DMS79 treated with DMSO at 0.1 percent for 48 hours (cell line): ENCODE measurements around the gene UGGT2.
"Not testable (repeated sequence)": the region's sequence is repeated elsewhere in the genome, so short reads cannot be mapped to it uniquely, and the experiment has no call there.

ENCODE experiments used
- DNase-seq: peaks from one replicate; lab custom pipeline; 2025; lab: John Stamatoyannopoulos, UW

UGGT2 gene

DNA sequence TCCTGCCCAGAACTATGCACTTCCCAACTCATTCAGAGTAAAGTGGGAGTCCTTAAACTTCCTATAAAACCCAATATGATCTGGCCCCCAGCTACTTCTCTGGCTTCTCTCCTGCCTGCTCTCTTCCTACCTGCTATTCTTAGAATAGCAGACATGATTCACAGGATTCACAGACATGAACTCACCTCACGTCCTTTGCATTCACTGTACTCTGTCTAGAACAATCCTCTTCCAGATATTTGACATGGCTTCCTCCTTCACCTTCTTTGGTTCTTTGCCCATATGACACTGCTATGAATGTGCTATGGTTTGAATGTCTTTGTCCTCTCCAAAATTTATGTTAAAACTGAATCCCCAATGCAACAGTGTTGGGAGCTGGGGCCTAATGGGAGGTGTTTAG is 154.9 kb downstream of the UGGT2 start:
- no peak for DNase-seq

DNA sequence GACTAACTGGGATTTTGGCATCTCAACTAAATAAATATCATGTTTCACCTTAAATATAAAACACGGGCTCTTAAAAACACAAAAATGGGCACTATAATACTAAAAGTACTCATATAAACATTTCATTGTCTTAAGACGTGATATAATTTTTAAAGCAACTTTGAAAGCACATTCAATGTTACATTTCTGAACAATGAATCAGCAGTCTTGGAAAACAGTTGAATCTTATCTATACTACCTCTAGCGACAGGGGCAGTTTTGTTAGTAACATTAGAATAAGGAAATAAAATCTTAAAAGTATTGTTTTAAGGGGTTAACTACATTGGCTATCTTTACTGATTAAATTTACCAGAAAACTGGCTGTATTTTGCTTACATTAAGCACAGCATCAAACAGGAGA is 156.9 kb downstream of the UGGT2 start:
- no peak for DNase-seq

DNA sequence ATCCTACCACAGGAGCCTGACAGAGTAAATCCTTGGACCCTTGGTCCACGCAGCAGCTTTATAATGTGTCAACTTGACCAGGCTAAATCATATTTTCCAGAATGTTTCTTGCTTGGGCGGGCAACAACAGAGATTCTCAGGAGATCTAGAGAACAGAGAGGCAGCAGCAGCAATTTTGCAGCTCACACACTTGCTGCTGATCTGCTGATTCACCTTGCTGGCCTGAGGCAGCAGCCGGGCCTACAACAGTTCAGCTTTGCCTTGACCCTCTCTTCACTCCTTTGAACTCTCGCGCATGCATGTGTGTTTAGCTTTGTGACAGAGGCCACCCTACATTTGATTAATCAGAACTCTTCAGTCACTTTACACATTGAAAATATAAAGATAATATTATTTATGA is 159.3 kb downstream of the UGGT2 start:
- no peak for DNase-seq

DNA sequence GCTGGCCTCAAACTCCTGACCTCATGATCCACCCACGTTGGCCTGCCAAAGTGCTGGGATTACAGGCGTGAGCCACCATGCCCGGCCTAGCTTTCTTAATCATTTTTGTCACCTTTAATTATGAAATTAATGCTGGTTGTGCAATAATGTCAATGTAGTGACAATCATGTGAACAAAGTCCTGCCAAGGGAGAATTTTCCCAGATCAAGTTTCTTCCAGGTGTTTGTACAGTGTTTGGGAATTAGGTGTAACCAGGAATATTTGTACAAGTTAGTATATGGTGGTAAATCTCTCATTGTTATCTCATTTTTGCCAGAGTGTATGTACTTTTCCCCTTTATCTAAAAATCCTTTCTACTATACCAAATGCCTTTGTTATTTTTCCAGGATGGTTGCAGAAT is 171.1 kb downstream of the UGGT2 start:
- no peak for DNase-seq

DNA sequence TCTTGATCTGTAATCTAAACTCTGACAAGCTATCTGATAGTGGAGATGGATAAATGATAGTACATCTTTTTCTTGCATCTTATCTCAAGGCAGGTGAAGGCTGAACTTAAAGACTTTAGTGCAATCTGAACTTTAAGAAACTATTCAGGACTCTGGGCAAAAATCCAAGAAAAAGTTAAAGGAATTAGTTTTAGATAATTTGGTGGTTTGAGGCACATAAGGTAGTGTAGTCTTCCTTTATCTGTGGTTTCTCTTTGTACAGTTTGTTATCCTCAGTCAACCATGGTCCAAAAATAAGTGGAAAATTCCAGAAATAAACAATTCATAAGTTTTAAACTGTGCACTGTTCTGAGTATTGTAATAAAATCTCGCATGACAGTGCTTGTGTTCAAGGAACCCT is 172.9 kb downstream of the UGGT2 start:
- DNase-seq = no peak

DNA sequence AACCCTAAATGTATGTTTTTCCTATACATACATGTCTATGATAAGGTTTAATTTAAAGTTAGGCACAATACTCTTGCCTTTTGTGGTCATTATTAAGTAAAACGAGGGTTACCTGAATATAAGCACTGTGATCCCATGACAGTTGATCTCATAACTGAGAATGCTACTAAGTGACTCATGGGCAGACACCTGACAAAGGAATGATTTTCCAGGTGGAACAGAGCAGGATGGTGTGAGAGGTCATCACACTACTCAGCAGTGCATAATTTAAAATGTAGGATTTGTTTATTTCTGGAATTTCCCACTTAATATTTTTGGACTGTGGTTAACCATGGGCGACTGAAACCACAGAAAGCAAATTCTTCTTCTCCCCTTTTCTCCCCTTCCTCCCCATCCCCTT is 178.9 kb downstream of the UGGT2 start:
- DNase-seq = no peak

DNA sequence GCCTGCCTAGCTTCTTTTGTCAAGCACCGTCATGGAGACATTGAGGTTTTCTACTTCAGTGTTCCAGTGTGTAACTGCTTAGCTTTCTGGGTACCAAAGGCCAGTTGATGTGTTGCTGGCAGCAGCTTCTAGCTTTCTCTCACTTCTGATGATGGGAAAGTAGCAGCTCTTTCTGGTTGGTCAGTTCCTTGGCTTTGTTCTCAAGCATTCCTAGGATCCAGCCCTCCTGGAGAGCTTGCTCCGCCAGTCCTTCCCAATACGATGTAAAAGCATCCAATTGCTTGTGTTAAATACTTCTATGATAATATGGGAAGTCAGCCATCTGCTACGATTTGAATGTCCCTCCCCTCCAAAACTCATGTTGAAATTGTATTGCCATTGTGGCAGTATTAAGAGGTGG is 182.8 kb downstream of the UGGT2 start:
- no peak for DNase-seq

DNA sequence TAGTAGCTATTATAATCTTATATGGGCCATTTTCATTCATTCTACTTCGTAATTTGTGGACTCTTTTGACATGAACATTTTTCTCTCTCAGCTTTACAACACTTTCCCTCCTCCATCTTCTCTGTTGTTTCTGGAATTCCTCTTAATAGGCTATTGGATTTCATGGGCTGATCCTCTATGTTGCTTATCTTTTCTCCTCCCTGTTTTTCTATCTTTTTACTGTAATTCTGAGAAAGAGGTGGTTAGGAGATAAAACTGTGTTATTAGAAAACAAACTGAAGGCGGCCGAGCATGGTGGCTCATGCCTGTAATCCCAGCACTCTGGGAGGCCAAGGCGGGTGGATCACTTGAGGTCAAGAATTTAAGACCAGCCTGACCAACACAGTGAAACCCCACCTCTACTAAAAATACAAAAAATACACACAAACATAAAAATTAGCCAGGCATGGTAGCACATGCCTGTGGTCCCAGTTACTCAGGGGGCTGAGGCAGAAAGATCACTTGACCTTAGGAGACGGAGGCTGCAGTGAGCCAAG is 188.1 kb downstream of the UGGT2 start:
- no peak for DNase-seq

DNA sequence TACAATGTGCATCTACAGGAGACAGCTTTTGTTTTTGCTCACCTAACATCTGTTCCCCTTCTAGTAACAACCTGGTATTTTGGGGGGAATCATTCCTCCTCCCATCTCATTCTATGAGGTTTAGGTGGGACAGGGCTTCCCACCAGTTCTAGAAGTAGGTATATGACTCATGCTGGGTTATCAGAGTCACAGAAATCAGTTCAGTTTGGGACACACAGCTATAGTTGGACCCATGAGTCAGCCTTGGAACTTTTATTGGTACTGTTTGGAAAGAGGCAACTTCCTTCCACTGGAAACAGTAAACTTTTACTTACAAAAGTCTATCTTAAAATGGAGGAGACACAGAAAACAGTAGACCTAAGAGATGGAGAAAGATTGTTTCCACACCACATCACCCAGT is 190.8 kb downstream of the UGGT2 start:
- DNase-seq = no peak

DNA sequence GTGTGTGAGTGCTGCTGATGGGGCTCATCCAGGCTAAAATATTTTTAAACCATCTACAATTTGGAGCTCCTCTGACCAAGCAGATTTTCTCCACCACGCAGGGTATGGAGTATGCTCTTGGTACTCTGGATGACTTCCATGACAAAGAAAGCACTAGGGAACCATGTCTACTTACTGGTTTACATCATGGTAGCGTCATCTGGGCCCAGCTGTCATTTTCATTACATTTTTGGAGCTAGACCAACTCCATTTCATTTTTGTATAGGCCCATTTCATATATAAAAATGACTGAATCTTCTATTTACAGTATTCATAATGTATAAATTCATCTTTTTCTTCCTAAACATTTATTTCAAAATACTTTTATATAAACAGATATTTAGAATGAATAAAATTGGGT is 191.9 kb downstream of the UGGT2 start:
- DNase-seq = no peak

DNA sequence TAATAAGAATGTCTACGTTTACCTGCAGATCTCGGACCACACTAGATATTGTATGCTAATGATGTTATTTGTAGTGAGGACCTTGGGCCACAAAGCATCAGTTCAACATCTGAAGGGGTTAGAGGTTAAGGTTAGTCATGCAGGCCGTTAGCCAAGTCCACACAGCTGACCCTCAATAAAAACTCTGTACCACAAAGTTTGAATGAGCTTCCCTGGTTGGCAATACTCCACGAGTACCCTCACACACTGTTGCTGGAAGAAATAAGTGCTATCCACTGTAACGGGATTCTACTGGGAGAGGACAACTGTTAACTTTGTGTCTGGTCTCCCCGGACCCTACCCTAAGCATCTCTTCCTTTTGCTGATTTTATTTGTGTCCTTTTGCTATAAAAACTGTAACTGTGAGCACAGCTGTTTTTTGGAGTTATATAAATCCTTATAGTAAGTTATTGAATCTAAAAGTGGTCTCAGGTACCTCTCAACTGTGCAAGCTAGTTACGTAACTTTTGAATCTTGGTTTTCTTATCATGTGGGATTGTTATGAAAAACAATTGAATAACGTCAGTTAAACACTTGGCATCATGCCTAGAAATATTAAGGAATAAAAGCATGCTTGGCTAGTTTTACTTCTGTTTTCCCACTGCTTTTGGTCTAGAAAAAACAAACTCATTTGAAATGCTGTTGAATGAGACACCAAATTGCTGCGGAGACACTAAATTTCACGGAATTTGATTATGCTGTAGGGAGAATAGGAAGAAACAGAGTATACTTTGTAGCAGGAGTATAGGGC is 194.7 kb downstream of the UGGT2 start:
- DNase-seq = peak; percentile 47

DNA sequence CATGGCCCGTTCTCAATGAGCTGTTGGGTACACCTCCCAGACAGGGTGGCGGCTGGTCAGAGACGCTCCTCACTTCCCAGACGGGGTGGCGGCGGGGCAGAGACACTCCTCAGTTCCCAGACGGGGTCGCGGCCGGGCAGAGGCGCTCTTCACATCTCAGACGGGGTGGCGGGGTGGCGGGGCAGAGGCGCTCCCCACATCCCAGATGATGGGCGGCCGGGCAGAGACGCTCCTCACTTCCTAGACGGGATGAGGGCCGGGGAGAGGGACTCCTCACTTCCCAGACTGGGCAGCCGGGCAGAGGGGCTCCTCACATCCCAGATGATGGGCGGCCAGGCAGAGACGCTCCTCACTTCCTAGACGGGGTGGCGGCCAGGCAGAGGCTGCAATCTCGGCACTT is 207.5 kb downstream of the UGGT2 start:
- not testable (repeated sequence) for DNase-seq

DNA sequence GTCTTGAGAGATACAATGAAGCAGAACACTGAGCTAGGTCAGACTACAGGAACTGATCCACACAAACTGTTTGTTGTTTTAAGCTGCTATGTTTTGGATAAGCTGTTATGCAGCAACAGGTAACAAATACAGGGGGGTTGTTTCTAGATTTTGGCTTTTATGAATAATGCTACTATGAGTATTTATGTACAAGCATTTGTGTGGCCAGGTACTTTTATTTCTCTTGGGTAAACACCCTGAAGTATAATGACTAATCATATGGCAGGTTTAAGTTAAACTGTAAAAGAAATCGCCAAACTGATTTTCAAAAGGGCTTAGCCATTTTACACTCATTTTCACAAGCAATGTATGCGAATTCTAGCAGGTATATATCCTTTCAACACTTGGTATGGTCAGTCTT is 210.3 kb downstream of the UGGT2 start:
- DNase-seq = no peak

DNA sequence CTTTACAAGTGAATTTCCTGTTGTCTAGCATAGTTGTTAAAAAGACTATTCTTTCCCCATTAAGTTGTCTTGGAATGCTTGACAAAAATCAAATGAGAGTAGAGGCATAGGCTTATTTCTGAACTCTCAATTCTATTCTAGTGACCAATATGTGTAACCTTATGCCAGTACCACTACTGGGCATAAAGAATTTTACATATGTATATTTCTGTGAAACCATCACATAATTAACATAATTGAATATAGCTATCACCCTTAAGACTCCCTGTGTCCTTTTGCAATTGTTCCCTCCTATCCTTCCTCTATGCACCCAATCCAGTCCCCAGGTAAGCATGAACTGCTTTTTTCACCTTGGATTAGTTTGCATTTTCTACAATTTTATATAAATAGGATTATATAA is 211.3 kb downstream of the UGGT2 start:
- no peak for DNase-seq

DNA sequence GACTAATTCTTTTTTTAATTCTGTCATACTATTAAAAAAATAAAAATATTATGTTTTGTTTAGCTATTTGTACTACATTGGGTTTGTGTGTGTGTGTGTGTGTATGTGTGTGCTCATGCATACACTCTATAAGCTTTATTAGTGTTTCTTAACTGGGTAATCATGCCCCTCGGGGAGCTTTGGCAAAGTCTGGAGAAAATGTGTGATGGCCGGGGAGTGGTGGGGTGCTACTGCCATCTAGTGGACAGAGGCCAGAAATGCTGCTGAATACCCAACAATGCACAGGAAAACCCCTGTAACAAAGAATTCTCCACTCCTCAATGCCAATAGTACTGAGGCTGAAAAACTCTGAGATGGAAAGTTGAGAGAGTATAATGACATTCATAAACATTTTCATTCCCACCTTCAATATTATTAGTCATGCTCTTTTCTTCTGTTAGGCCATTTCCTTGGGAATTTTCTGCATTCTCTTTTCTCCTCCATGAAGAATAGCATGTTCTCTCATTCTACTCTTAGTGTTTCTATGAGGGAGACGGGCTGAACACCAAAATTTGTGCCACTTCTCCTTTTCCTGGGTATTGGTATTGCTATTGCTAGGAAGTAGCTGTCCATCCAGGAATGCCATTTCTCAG is 219.0 kb downstream of the UGGT2 start:
- DNase-seq = peak; percentile 89

DNA sequence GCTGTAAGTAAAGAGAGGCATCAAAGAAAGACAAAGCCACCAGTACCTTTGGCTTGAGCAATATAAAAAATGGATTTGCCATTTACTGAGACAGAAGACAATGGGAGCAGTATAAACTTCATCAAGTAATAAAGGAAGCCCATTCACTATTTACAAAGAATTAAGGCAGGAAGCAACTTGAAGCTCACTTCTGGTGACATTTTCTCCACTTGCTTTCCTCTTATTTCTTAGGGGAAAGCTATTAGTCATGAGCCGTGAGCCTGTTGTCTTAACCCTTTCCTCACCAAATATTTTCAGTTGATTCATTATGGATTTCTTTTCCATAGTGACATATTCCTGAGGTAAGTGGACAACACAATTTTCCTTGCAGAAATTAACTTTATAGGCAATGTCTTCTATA is 219.5 kb downstream of the UGGT2 start:
- DNase-seq = no peak

DNA sequence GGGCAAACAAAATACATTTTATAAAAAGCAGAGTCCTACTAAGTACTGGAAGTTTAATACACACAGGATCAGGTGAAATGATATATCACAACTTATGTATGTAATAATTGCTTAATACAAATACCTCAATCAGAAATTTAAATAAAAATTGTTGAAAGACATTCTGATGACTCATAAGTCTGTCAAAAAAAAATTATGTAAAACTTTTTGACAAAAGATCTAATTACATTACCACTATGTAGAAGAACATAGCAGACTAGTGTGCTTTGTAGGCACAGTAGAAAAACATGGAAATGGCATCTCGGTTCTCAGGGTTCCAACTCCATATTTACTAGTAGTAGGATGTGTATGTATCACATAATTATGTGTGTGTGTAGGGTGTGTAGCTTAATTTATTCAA is 220.1 kb downstream of the UGGT2 start:
- no peak for DNase-seq

DNA sequence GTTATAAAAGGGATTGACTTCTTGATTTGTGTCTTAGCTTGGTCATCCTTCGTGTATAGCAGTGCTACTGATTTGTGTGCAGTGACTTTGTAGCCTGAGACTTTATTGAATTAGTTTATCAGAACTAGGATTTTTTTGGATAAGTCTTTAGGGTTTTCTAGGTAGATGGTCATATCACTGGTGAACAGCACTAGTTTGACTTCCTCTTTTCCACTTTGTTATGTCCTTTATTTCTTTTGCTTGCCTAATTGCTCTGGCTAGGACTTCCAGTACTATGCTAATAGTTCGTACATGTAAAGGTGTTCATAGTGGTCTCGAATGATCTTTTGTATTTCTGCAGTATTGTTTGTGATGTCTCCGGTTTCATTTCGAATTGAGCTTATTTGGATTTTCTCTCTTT is 230.9 kb downstream of the UGGT2 start:
- no peak for DNase-seq

DNA sequence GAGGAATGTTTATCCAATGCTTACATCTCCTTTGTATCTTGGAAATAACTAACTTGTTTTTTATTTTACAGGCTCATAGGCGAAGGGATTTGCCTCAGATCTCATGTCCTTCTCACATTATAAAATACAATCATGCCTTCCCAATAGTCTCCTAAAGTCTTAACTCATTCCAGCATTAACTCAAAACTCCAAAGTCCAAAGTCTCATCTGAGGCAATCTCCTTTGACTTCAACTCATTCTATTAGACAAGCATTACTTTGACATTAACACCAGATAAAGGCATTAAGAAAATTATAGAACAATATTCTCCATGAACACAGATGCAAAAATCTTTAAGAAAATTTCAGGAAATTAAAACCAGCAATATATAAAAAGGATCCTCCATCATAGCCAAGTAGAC is 238.7 kb downstream of the UGGT2 start:
- no peak for DNase-seq

DNA sequence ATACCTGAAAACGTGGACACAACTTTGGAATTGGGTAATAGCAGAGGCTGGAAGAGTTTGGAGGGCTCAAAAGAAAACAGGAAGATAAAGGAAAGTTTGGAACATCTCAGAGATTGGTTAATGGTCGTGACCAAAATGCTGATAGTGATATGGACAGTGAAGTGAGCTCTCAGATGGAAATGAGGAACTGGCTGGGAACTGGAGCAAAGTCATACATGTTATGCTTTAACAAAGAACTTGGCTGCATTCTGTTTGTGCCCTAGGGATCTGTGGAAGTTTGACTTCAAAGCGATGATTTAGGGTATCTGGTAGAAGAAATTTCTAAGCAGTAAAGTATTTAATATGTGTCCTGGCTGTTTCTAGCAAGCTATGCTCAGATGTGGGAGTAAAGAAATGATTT is 240.1 kb downstream of the UGGT2 start:
- DNase-seq = no peak

DNA sequence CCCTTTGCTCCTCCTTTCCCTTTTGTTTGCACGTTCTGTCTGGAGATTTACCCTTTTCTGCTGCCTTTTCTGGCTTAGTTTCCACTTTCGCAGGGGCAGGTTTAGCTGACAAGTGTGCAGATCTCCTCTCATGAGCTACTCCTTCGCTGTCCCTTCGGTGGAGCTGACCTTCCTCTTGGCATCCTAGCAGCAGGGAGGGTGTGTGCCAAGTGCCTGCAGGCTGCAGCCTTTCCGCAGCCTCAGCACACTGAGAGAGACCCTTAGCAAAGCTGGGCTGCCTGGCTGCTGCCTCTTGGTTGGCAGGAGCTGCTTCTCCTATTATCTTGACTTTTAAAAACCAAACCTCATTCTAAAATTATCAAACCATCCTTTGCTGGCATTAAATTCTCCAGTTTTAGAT is 243.8 kb downstream of the UGGT2 start:
- no peak for DNase-seq

DNA sequence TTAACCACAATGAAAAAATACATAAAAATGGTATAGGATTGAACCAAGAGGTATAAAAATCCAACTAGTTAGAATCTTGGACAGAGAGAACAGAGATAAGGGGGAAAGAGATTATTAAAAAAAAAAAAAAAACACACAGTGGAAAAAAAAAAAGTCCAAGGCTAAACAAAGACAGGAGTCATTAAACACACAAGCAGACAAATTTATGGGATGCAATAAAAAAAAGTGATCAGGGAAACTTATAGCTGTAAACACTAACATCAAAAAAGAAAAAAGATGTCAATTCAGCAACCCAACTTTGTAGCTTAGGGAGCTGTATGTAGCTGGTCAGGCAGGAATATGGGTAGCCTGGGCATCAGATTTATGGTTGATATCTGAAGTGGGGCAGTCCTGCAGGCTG is 247.3 kb downstream of the UGGT2 start:
- no peak for DNase-seq

DNA sequence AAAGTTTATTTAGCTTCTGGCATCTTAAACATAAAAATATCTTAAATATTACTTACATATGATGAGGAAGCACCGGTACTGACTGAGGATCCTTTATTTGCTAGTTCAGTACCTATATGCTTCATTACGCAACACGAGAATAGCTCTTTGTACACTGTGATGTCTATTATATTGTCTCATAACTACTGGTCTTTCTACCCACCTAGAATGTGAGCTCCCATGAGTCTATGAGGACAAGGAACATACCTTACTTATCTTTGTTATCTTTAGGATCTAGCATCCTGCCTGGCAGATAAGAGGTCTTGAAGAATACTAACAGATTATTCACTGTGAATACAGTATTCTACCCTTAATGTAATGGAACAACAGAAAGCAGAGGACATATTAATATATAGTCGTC is 251.4 kb downstream of the UGGT2 start:
- no peak for DNase-seq

DNA sequence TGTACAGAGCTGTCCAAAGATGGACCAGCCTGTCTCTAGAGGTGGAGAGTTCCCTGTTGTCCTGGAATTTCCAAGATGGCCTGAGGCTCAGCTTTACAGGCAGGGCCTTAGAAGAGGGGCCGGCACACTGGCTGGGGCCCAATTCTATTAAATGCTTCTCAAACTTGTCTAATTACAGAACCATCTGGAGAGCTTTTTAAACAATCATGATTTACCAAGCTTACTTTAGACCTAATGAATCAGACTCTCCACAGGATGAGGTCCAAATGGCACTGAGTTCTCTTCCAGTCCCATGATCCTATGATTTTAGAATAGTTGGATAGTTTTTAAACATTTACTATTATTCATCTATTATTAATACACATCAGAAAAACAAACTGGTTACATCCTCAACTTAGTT is 252.8 kb downstream of the UGGT2 start:
- DNase-seq = no peak
